ENCODE data around the gene C10orf95.

DNA sequence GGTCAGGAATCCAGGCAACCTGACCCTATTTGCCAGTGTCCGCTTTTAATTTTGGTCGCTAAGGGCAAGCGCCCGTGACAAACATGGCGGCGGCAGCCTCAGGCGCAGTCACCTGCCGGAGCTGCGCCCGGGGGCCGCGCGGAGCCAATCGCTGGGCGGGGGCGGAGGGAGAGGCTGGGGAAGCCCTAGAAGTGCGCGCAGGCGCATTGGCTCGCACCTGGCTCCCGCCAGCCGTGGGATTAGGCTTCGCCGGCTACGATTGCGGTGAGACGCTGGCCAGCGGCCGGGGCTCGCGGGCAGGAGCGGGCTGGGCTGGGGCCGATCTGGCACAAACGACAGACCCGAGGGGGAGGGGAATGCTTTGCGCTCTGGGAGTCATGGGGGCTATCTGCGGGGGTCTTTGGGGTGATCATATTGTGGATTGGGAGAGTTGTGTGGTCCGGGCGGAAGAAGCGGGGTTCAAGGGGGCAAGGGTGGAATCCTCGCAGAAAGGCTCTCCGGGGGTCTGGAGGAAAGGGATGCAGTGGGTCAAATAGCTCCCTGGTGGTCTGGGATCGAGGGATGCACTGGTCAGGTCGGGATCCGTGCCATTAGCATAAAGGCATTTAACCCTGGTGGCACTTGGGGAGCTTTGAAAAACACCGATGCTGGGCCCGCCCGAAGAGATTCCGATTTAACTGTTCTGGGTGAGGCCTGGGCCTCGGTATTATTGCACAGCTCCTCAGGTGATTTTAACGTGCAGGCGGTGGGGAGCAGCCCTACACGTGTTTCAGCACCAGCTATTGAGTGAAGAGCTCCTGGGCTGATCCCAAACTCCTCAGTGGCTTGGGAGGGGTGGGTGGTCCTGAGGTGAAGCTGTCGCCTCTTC is 10.1 kb upstream of the C10orf95 start:
- TF ChIP-seq, protein P1, sequence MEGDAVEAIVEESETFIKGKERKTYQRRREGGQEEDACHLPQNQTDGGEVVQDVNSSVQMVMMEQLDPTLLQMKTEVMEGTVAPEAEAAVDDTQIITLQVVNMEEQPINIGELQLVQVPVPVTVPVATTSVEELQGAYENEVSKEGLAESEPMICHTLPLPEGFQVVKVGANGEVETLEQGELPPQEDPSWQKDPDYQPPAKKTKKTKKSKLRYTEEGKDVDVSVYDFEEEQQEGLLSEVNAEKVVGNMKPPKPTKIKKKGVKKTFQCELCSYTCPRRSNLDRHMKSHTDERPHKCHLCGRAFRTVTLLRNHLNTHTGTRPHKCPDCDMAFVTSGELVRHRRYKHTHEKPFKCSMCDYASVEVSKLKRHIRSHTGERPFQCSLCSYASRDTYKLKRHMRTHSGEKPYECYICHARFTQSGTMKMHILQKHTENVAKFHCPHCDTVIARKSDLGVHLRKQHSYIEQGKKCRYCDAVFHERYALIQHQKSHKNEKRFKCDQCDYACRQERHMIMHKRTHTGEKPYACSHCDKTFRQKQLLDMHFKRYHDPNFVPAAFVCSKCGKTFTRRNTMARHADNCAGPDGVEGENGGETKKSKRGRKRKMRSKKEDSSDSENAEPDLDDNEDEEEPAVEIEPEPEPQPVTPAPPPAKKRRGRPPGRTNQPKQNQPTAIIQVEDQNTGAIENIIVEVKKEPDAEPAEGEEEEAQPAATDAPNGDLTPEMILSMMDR (IDR thresholded peaks at IDR 0.05 in 8 of 11, conservative IDR thresholded peaks at IDR 0.05 in 3 of 11), result peak in 1 of 11 experiments; percentile 22
- peak in 1 of 3 donors; percentile 8 for TF ChIP-seq POLR2A (IDR thresholded peaks at IDR 0.05)

Measured in spleen (tissue), 7 donors.